Kidney capillary endothelial cell (primary cell): Measurements from ENCODE around the gene PPIP5K2.
"Not testable (repeated sequence)": the region's sequence is repeated elsewhere in the genome, so short reads cannot be mapped to it uniquely, and the experiment has no call there.

Experiments used
- DNase-seq: peaks from one replicate; pipeline ENCODE4 v3.0.0-alpha.2; 2018; ENCODE audit warnings: low spot score

Gene PPIP5K2

GRCh38 chr5:103207653-103208052, 87.6 kb downstream of the PPIP5K2 start:
- DNase-seq, result peak; percentile 28

DNA sequence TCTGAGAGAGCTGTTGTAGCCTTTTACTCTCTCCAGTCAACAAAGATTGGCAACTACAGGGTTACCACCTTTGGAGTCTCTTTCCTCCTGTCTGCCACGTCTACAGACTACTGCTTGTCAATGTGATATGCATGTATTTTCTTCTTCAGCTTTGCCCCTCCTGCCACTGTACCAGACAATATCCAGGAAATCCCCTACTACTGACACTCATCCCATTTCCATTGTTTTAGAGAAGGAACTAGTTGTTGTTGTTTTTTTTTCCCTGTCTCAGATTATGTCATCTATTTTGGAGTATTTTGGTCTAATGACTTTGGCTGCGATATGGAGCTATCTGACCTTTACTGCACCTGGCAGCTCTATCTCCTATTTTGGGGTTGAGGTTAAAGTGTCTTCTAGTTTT, 88.4 kb downstream of the PPIP5K2 start:
- DNase-seq, result peak; percentile 37

GRCh38 chr5:103209065-103209464, 89.0 kb downstream of the PPIP5K2 start:
- no peak for DNase-seq

GRCh38 chr5:103210952-103211351, 90.9 kb downstream of the PPIP5K2 start:
- no peak for DNase-seq

- DNase-seq, result no peak
Measured at GRCh38 chr5:103211576-103212561, 91.8 kb downstream of the PPIP5K2 start.

DNA sequence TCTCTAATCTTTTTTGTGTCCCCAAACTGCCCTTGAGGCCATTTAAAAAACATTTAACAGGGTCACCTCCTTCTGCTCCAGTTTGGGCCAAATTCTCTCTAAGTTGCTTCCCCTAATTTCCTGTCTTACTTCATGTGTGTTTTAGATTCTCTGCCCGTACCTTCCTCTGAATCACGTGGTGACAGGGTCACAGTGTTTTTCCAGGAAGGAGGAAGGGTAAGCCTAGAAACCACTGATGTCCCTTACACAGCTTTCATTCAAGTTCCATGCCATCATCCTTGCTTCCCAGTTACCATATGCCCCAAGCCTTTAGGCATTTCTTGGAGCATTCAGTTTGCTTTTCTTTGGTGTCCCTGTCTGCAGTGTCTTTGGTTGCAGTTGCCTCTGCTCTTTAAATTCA, 96.0 kb downstream of the PPIP5K2 start:
- peak; percentile 31 for DNase-seq

GRCh38 chr5:103216697-103217096, 96.6 kb downstream of the PPIP5K2 start:
- no peak for DNase-seq

- no peak for DNase-seq
Measured at GRCh38 chr5:103217101-103217500, 97.0 kb downstream of the PPIP5K2 start.

DNA sequence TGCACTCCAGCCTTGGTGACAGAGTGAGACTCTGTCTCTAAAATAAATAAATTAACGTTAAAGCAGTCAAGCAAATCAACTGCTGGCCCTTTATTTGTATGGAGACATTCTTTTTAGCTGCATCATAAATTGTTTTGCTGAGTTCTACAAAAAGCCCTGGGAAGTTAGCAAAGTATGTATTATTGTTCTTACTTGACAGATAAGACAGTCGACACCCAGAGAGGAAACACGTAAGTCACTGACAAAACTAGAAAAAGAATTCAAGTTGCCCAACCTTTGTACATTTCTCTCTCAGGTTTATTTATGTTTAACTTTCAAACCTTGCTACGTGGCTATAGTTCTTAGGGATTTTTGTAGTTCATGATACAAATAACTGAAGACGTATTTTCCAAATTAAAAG, 98.1 kb downstream of the PPIP5K2 start:
- peak; percentile 83 for DNase-seq

- not testable (repeated sequence) for DNase-seq
Measured at GRCh38 chr5:103219074-103219473, 99.0 kb downstream of the PPIP5K2 start.

GRCh38 chr5:103223031-103223955, 103.2 kb downstream of the PPIP5K2 start:
- no peak for DNase-seq

- peak; percentile 70 for DNase-seq
Measured at GRCh38 chr5:103224118-103224893, 104.2 kb downstream of the PPIP5K2 start.

- no peak for DNase-seq
Measured at GRCh38 chr5:103224894-103225246, 104.8 kb downstream of the PPIP5K2 start.

GRCh38 chr5:103228061-103228460, 108.0 kb downstream of the PPIP5K2 start:
- no peak for DNase-seq

GRCh38 chr5:103228588-103228987, 108.5 kb downstream of the PPIP5K2 start:
- DNase-seq, result no peak

DNA sequence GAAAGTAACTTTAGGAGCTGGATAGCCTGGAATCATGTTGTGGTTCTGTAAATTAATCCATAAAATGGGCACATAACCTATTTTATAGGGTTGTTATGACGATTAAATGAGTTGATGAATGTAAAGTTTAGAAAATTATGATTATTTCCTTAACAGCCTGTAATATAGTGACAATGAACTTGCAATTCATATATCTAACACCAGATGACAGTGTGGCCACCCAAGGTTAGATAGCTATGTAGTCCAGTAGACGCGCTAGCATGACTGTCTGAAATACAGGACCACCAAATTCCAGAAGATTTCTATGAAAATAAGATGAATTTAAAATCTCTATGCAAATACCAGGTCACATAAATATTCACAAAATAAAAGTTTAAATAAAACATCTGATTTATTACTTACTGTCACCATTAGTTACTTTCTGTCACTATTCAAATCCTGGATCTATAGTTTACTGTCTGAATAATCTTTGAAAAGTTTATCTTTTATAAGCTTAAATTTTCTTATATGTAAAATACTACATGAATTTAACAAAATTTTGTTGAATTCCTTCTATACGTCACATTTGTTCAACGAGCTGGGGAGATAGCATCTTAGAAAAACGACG, 112.4 kb downstream of the PPIP5K2 start:
- DNase-seq, result peak; percentile 39

DNA sequence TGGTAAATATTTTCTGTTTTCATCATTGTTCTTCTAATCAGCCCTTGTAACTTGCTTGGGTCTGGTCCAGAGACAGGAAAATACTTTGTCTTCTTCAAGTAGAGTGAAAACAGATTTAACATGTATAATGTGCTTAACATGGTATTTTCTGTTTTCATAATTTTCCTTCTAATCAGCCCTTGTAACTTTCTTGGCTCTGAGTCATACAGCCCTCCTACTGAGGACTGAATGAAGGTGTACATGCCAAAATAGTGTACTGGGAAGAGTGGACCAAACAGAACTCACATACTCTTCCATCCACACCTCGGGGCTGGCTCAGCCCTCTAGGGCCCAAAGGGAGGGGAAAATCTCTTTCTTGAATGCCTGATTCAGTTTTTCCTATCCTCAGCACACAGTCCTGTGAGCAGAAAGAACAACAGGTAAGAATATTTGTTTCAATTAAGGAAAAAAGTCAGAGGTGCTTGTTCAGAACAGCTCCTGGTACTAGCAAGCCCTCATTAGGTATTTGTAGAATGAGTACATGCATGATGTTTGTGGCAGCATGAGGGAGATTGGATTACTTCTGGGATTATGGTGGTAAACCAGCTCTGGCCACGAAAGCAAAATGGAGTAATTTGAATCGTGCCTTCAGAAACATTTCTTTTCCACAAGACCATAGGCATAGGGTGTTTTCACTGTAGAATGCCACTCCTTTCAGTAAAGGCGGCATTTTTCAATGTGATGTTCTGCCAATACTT, 114.3 kb downstream of the PPIP5K2 start:
- no peak for DNase-seq

- no peak for DNase-seq
Measured at GRCh38 chr5:103235891-103236290, 115.8 kb downstream of the PPIP5K2 start.

- no peak for DNase-seq
Measured at GRCh38 chr5:103237778-103238177, 117.7 kb downstream of the PPIP5K2 start.

- DNase-seq, result no peak
Measured at GRCh38 chr5:103243665-103244064, 123.6 kb downstream of the PPIP5K2 start.

DNA sequence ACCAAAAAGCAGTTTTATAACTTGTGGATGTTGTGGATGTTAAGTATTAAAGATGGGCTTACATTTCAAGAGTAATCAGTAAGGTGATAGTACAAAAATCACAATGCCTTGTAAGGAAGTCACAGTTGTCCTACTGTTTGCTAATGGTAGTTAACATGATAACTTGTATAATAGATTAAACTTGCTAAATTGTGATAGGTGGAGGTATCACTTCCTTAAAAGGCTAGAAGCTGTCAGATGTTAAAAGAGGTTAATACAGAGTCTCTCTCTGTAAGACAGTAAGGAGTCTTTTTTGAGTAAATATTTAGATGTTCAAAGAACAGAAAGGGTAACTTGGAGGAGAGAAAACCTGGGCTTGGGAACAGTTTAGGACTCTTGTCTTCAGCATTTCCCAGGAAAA, 124.3 kb downstream of the PPIP5K2 start:
- no peak for DNase-seq
